HFF-Myc (cell line): ENCODE data around the gene S100A13.
"Not testable (repeated sequence)": the region's sequence is repeated elsewhere in the genome, so short reads cannot be mapped to it uniquely, and the experiment has no call there.

ENCODE experiments used
- DNase-seq: peaks from one replicate; pipeline ENCODE4 v3.0.0-alpha.2; 2011; ENCODE audit warnings: low read depth; ENCODE audit errors: extremely low read depth
- H3K4me3 ChIP-seq: replicated peaks from 2 replicates; pipeline ENCODE4 v1.5.1; 2011; ENCODE audit warnings: low read depth, mild to moderate bottlenecking, control low read depth, low read length
- TF ChIP-seq, protein P1 (sequence below): IDR thresholded peaks from 2 replicates; pipeline ENCODE4 v1.5.1; 2012; ENCODE audit warnings: mild to moderate bottlenecking, low read depth, low read length, control low read depth; ENCODE audit errors: missing control alignments

The S100A13 gene

DNA sequence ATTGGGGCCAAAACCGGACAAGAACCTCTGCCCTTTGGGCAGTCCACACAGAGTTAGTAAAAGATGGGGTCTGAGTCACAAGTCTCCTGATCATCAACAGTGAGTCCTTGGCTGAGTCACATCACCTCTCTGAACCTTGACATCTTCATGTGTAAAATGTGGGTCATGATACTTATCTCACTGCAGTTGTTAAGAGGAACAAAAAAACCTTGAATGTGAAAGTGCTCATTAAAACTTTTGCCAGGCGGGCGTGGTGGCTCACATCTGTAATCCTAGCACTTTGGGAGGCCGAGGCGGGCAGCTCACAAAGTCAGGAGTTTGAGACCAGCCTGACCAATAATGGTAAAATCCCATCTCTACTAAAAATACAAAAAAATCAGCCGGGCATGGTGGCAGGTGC, 30.1 kb downstream of the S100A13 start:
- no peak for DNase-seq
- no peak overlapping the region for H3K4me3 ChIP-seq
- TF ChIP-seq, protein P1, sequence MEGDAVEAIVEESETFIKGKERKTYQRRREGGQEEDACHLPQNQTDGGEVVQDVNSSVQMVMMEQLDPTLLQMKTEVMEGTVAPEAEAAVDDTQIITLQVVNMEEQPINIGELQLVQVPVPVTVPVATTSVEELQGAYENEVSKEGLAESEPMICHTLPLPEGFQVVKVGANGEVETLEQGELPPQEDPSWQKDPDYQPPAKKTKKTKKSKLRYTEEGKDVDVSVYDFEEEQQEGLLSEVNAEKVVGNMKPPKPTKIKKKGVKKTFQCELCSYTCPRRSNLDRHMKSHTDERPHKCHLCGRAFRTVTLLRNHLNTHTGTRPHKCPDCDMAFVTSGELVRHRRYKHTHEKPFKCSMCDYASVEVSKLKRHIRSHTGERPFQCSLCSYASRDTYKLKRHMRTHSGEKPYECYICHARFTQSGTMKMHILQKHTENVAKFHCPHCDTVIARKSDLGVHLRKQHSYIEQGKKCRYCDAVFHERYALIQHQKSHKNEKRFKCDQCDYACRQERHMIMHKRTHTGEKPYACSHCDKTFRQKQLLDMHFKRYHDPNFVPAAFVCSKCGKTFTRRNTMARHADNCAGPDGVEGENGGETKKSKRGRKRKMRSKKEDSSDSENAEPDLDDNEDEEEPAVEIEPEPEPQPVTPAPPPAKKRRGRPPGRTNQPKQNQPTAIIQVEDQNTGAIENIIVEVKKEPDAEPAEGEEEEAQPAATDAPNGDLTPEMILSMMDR = no peak

DNA sequence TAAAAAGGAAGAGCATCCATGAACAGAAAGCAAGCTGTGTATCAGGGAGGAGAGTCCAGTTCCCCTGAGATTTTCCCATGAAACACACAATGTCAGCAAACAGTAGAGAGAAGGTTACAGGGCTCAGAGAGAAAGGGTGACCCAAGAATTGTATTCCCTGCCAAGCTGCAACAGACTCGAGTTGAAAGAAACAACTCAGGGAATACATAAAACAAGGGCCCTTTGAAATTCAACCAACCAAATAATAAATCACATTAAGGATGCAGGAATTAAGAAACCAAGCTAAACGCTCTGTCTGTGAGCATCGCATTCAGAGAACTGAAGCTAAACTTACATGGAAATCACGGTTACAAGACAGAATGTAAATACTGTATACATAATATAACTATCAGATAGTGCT, 34.6 kb downstream of the S100A13 start:
- no peak for DNase-seq
- TF ChIP-seq, protein P1 = no peak
- no peak overlapping the region for H3K4me3 ChIP-seq

DNA sequence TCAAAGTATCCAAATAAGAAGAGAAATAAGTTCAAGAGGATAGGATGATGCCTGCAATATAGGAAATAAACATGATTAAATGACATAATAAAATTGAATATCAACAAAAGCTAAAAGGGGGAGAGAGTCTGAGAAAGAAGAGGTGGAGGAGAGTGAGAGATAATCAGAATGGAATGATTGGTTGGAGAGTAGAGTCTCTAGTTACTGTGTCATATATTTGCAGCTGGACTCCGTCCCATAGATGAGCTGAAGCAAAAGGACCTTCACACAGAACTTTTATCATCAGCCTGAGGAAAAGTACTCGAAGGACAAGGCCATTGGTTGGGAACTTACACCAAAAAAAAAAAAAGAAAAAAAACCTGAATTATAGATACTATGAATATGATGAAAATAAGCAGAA, 38.8 kb downstream of the S100A13 start:
- TF ChIP-seq, protein P1 = no peak
- DNase-seq = no peak
- H3K4me3 ChIP-seq = no peak overlapping the region

DNA sequence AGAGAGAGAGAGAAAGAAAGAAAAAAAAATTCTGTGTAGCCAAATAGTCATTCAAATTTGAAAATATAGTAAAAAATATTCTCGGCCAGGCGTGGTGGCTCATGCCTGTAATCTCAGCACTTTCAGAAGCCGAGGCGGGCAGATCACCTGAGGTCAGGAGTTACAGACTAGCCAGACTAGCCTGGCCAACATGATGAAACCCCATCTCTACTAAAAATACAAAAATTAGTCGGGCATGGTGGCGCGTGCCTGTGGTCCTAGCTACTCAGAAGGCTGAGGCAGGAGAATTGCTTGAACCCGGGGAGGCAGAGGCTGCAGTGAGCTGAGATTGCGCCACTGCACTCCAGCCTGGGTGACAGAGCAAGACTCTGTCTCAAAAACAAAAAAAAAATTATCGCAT, 39.3 kb downstream of the S100A13 start:
- not testable (repeated sequence) for DNase-seq, H3K4me3 ChIP-seq

DNA sequence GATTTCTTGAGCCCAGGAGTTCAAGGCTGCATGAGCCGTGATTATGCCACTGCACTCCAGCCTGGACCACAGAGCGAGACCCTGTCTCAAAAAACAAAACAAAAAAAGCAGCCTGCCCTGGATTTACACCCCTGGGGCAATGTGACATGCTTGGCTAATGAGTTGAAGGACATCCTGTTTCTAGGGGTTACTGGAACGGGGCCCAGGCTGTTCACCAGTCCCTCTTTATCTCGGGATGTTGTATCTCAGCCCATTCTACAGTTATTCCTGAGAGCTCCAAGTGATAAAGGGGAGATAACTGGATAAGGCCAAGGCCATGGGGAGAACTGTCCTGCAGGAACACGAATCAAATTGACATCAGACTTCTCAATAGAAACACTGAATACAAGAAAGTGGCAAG, 40.0 kb downstream of the S100A13 start:
- DNase-seq = no peak
- H3K4me3 ChIP-seq = no peak overlapping the region
- TF ChIP-seq, protein P1 = no peak

DNA sequence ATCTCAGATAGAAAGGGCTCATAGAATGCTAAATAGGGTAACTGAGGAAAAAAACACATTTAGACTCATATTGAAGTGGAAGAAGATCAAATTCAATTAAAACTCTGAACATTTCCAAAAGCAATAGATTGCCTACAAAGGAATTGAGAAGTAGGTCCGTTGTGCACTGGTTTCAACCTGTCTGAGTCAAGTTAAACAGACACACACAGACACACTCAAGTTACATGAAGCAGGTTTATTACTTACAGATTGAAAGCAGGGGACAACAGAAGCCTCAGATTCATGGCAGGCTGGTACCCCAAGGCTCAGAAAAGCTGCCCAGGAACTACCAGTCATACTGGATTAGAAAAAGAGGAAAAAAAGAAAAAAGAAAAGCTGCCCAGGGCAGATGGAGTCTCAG, 41.0 kb downstream of the S100A13 start:
- DNase-seq = no peak
- no peak overlapping the region for H3K4me3 ChIP-seq
- TF ChIP-seq, protein P1 = no peak

DNA sequence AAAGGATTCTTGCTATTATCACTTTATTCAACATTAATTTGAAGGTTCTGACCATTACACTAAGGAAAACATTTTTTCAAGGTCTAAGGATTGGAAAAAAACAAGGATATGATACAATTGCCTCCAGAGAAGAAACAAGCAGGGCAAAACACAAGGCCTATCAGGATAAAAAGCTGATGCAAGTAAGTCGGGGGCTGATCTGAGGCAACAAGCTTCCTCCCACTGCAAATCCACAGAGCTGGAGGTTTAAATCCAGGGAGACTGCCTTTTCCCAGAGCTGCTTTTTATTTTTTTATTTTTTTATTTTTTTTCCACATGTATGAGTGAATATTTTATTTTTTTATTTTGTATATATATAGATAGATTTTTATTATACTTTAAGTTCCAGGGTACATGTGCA, 42.3 kb downstream of the S100A13 start:
- TF ChIP-seq, protein P1 = no peak
- DNase-seq = no peak
- no peak overlapping the region for H3K4me3 ChIP-seq
